Measurements from ENCODE around the gene SCNN1A.

DNA sequence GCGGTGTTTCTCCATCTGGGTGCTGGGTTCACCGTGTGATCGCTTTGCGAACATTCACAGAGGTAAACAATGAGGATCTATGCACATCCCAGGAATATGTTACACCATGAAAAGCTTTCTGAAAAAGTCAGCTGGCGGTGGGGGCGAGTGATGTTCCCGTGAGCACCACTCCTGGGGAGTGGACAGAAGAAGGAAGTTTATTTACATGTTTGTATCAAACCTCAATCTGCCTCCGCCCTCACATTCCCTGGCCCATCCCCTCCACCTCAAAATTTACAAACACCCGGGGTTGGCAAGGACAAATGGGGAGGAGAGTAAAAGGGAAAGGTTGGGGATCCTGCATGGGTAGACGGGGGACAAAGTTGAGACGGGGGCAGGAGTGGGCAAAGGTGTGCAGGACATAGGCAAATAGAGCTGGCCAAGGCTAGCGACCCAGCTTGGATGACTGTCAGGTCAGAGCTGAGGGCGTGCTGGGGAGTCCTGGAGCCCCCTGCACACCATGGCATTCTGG lies 40.4 kb downstream of the SCNN1A start:
- TF ChIP-seq SUZ12 (IDR thresholded peaks at IDR 0.05; ENCODE audit: extremely low read depth, insufficient read depth, insufficient read length) = no peak
- TF ChIP-seq ZNF274 (IDR thresholded peaks at IDR 0.05; ENCODE audit: low read depth, low read length) = no peak
- TF ChIP-seq YY1 (IDR thresholded peaks at IDR 0.05; ENCODE audit: insufficient read depth, insufficient read length) = no peak

Measured in NT2/D1 (cell line).